Epithelial cell of proximal tubule (primary cell): ENCODE measurements around the gene MYL6B. TPM values are rescaled to one million over a fixed set of nuclear protein-coding genes. Genes with fewer than 3 reads are reported as not detected.
A peak's percentile ranks its signal among the peaks of the same experiment; 100 is the strongest.

Experiments used
- DNase-seq: peaks from one replicate; pipeline ENCODE4 v3.0.0-alpha.2; 2011; ENCODE audit warnings: low read depth
- H3K4me3 ChIP-seq: 2 replicates; pipeline ENCODE4 v1.5.1; 2011; ENCODE audit warnings: low read depth, mild to moderate bottlenecking, low read length
- total RNA-seq: library from RNA; depleted of rRNA; stranded (reverse); fragments of >200 nt; gene quantifications from 2 replicates; pipeline ENCODE4 v1.2.3, GENCODE V29; 2015
- TF ChIP-seq, protein P1 (sequence below): conservative IDR thresholded peaks from 2 replicates; pipeline ENCODE4 v1.5.1; 2012; ENCODE audit warnings: low read depth, mild to moderate bottlenecking, low read length

Gene MYL6B
- 119 and 133 TPM in 2 replicates for total RNA-seq

GRCh38 chr12:56152132-56152755, at the start of gene MYL6B:
Gene MYL6B (plus strand): TSS chr12:56152587. CDS start chr12:56153919, 1,332 bp downstream.
- DNase-seq = no peak
- peak within 1 kb of the TSS; percentile 86 for H3K4me3 ChIP-seq
- TF ChIP-seq, protein P1, sequence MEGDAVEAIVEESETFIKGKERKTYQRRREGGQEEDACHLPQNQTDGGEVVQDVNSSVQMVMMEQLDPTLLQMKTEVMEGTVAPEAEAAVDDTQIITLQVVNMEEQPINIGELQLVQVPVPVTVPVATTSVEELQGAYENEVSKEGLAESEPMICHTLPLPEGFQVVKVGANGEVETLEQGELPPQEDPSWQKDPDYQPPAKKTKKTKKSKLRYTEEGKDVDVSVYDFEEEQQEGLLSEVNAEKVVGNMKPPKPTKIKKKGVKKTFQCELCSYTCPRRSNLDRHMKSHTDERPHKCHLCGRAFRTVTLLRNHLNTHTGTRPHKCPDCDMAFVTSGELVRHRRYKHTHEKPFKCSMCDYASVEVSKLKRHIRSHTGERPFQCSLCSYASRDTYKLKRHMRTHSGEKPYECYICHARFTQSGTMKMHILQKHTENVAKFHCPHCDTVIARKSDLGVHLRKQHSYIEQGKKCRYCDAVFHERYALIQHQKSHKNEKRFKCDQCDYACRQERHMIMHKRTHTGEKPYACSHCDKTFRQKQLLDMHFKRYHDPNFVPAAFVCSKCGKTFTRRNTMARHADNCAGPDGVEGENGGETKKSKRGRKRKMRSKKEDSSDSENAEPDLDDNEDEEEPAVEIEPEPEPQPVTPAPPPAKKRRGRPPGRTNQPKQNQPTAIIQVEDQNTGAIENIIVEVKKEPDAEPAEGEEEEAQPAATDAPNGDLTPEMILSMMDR = no peak

GRCh38 chr12:56102683-56103065, 49.7 kb upstream of the MYL6B start:
- DNase-seq = no peak
- TF ChIP-seq, protein P1 = no peak
- H3K4me3 ChIP-seq = no peak overlapping the region

DNA sequence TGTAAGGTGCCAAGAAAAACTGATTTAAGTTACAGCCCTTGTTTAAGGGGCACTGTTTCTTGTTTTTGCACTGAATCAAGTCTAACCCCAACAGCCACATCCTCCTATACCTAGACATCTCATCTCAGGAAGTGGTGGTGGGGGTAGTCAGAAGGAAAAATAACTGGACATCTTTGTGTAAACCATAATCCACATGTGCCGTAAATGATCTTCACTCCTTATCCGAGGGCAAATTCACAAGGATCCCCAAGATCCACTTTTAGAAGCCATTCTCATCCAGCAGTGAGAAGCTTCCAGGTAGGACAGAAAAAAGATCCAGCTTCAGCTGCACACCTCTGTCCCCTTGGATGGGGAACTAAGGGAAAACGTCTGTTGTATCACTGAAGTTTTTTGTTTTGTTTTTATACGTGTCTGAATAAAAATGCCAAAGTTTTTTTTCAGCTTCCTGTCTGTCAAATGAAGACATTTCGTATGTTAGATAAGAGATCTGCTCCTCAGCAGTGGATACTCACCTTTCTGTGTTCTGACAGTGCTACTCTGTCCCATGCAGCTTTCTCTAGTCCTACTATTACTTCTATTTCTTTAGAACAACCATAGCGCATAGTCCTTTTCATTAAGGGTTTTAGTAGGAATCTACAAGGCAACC, 49.2 kb upstream of the MYL6B start:
- TF ChIP-seq, protein P1 = no peak
- peak overlapping the region; percentile 86 for H3K4me3 ChIP-seq
- no peak for DNase-seq

DNA sequence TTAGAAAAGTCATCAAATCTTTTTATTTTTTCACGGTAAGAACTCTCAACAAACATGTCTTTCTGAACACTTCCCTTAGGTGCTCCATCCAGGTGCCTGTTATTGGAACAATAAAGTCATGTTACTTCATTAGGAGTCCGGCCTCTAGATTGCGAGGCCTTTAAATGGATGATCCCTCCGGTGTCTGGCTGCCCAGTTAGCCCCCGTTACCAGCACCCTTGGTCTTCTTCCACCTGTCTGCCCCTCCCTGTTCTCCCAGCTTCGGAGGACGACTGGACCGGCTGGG, 48.6 kb upstream of the MYL6B start:
- no peak for DNase-seq
- TF ChIP-seq, protein P1 = no peak
- peak overlapping the region; percentile 86 for H3K4me3 ChIP-seq

- DNase-seq = peak; percentile 87
- TF ChIP-seq, protein P1 = no peak
- peak within 1 kb of the TSS; percentile 86 for H3K4me3 ChIP-seq
These were observed 48.1 kb upstream of the MYL6B start, which contains the start of gene PA2G4 for GRCh38 chr12:56104109-56104814. Gene PA2G4 (plus strand): TSS chr12:56104559. CDS start chr12:56104738, 179 bp downstream.

GRCh38 chr12:56104815-56105608, 47.4 kb upstream of the MYL6B start:
- no peak for DNase-seq
- TF ChIP-seq, protein P1 = no peak
- H3K4me3 ChIP-seq = peak overlapping the region; percentile 86
